ENCODE measurements around the gene GPR152.
"Not testable (repeated sequence)": the region's sequence is repeated elsewhere in the genome, so short reads cannot be mapped to it uniquely, and the experiment has no call there.

GPR152 gene

DNA sequence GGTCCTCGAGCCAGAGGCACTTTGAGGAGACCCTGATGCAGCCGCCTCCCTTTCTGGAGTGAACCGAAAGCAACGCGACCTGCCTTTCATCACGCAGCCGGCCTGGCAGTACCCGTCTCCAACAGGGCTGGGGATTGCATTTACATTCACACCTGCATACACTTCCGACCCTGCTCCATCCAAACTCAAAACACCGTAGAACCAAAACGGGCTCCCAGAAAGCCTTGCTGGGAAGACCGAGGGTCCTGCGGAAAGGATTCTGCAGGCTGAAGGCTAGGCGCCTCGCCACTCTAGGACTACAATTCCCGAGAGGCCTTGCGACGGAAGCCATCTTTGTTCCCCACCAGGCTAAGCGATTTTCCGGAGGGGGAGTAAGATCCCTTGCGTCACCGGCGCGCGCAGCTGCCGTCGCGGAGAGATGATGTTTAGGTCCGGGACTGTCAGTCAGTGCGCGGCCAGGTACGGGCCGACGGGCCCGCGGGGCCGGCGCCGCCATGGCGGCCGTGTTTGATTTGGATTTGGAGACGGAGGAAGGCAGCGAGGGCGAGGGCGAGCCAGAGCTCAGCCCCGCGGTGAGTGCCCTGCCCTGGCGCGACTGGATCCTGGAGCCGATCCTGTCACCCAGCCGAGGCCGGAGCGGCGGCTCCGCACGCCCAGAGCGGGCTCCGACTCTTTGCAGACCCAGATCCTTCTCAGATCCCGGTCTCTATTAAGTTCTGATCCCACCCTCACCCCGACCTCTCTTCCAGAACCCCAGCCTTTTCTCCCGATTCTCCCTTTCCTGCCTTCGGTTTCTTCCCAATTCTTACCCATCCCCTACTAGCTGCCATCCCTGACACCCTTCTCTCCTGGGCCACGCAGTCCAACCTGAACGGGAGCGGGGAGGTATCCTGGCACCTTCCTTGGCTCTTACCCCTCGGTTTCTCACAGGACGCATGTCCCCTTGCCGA is 24.2 kb downstream of the GPR152 start, which contains the start of gene RPS6KB2:
Gene RPS6KB2, plus strand, starts transcription at position 443 of the 950 bp plus-strand sequence. Its CDS starts 52 bp downstream, at position 495.
- DNase-seq (ENCODE audit: low read depth), result peak; percentile 96
- peak within 1 kb of the TSS; percentile 99 for H3K4me3 ChIP-seq (ENCODE audit: control insufficient read depth, low read depth, low read length)
- TF ChIP-seq, protein P1, sequence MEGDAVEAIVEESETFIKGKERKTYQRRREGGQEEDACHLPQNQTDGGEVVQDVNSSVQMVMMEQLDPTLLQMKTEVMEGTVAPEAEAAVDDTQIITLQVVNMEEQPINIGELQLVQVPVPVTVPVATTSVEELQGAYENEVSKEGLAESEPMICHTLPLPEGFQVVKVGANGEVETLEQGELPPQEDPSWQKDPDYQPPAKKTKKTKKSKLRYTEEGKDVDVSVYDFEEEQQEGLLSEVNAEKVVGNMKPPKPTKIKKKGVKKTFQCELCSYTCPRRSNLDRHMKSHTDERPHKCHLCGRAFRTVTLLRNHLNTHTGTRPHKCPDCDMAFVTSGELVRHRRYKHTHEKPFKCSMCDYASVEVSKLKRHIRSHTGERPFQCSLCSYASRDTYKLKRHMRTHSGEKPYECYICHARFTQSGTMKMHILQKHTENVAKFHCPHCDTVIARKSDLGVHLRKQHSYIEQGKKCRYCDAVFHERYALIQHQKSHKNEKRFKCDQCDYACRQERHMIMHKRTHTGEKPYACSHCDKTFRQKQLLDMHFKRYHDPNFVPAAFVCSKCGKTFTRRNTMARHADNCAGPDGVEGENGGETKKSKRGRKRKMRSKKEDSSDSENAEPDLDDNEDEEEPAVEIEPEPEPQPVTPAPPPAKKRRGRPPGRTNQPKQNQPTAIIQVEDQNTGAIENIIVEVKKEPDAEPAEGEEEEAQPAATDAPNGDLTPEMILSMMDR (conservative IDR thresholded peaks at IDR 0.05; ENCODE audit: control insufficient read depth, insufficient read depth, low read depth, low read length), result no peak

DNA sequence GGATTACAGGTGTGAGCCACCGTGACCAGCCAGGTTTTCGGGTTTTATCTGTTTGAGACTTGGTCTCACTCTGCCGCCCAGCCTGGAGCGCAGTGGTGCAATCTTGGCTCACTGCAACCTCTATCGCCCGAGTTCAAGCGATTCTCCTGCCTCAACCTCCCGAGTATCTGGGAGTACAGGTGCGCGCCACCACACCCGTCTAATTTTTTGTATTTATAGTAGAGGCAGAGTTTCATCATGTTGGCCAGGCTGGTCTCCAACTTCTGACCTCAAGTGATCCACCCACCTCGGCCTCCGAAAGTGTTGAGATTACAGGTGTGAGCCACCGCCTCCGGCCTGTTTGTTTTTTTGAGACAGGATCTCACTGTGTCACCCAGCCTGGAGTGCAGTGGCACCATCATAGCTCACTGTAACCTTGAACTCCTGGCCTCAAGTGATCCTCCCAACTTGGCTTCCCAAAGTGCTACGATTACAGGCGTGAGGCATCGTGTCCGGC is 25.1 kb downstream of the GPR152 start:
- H3K4me3 ChIP-seq (ENCODE audit: control insufficient read depth, low read depth, low read length), result peak overlapping the region; percentile 99
- DNase-seq (ENCODE audit: low read depth), result not testable (repeated sequence)

DNA sequence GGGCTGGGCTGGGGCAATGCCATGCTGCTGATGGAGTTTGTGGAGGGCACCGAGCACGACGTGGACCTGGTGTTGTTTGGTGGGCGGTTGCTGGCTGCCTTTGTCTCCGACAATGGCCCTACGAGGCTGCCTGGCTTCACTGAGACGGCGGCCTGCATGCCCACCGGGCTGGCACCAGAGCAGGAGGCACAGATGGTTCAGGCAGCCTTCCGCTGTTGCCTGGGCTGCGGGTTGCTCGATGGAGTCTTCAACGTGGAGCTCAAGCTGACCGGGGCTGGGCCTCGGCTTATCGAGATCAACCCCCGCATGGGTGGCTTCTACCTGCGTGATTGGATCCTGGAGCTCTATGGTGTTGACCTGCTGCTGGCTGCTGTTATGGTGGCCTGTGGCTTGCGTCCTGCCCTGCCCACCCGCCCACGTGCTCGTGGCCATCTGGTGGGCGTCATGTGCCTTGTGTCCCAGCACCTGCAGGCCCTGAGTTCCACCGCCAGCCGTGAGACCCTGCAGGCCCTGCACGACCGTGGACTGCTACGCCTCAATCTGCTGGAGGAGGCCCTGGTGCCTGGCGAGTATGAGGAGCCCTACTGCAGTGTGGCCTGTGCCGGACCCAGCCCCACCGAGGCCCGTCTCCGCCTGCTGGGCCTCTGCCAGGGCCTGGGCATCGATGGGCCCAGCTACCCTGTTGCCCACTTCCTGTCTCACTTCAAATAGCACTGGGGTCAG is 28.5 kb downstream of the GPR152 start:
- TF ChIP-seq, protein P1 (conservative IDR thresholded peaks at IDR 0.05; ENCODE audit: control insufficient read depth, insufficient read depth, low read depth, low read length), result no peak
- no peak for DNase-seq (ENCODE audit: low read depth)
- H3K4me3 ChIP-seq (ENCODE audit: control insufficient read depth, low read depth, low read length), result no peak overlapping the region

DNA sequence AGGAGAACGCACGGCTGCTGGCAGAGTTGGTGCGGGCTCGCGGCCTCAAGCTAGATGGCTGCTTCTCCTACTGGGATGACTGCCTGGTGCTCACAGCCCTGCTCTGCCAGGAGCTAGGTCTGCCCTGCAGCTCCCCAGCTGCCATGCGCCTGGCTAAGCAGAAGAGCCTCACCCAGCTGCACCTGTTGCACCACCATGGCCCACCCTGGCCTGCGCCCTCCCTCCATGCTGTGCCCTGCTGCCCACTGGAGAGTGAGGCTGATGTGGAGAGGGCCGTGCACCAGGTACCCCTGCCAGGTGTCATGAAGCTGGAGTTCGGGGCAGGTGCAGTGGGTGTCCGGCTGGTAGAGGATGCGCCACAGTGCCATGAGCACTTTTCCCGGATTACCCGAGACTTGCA is 29.1 kb downstream of the GPR152 start:
- TF ChIP-seq, protein P1 (conservative IDR thresholded peaks at IDR 0.05; ENCODE audit: control insufficient read depth, insufficient read depth, low read depth, low read length), result no peak
- H3K4me3 ChIP-seq (ENCODE audit: control insufficient read depth, low read depth, low read length), result no peak overlapping the region
- no peak for DNase-seq (ENCODE audit: low read depth)

DNA sequence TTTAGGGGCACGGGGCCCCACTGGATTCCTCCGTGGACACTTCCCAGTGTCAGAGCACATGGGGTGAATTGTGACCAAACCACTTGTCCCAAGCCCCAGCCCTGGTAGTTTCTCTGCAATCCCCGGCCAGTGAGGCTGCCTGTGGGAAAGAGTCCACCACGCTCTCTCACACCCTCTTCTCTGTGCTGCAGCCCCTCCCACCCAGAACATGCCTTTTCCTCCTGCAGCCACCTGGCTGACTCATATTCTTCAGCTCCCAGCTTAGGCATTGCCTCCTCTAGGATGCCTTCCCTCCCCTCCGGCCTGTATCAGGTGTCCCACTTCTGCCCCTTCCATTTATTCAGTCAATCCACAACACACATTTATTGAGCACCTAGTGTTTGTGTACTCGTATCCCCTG is 29.6 kb downstream of the GPR152 start:
- no peak for DNase-seq (ENCODE audit: low read depth)
- TF ChIP-seq, protein P1 (conservative IDR thresholded peaks at IDR 0.05; ENCODE audit: control insufficient read depth, insufficient read depth, low read depth, low read length), result no peak
- no peak overlapping the region for H3K4me3 ChIP-seq (ENCODE audit: control insufficient read depth, low read depth, low read length)

DNA sequence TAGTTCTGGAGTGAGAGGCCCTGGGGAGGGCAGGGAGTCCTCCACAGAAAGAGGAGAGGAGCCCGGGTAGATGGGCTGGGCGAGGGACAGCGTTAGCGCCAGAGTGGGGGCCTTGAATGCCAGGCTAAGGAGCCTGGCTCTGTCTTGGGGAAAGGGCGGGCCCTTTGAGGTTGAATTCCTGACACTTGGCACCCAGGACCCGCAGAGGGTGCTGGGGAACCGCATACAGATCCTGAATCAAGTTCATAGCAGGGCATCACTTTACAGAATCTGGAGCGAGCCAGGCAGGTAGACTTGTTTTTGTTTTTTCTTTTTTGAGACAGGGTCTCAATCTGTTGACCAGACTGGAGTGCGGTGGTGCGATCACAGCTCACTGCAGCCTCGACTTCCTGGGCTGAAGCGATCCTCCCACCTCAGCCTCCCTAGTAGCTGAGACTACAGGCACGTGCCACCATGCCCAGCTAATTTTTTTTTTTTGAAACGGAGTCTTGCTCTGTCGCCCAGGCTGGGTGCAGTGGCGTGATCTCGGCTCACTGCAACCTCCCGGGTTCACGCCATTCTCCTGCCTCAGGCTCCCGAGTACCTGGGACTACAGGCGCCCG is 31.0 kb downstream of the GPR152 start:
- no peak for DNase-seq (ENCODE audit: low read depth)
- TF ChIP-seq, protein P1 (conservative IDR thresholded peaks at IDR 0.05; ENCODE audit: control insufficient read depth, insufficient read depth, low read depth, low read length), result no peak
- no peak overlapping the region for H3K4me3 ChIP-seq (ENCODE audit: control insufficient read depth, low read depth, low read length)
